ENCODE data around the gene PTPRM. TPM values are rescaled to one million over a fixed set of nuclear protein-coding genes. Genes with fewer than 3 reads are reported as not detected.

PTPRM gene
- total and polyA plus RNA-seq, 2 experiments from 2014 or later, result 1.6 to 5.3 TPM

- H4K20me1 ChIP-seq (replicated peaks; ENCODE audit: insufficient read depth), result no peaks in the 10 kb centered on the region; the same call in 1 of the 2 replicates
- H3K79me2 ChIP-seq (replicated peaks; ENCODE audit: insufficient read depth), result peaks cover 17% of the 10 kb centered on the region; the same call in 1 of the 2 replicates
- peaks cover 57% of the 10 kb centered on the region for H3K27me3 ChIP-seq (ENCODE audit: insufficient read depth)
- peak overlapping the region; percentile 94 for H2AFZ ChIP-seq
- no peaks in the 10 kb centered on the region for H3K4me1 ChIP-seq (ENCODE audit: insufficient read depth)
- H3K4me3 Mint-ChIP-seq, result peak overlapping the region; percentile 74
- TF ChIP-seq CTCF (conservative IDR thresholded peaks at IDR 0.05; ENCODE audit: low read depth in 2 of 2) (peak; percentile 29 to 39; a peak in 3 of 4 replicates), ZNF114 (CRISPR knock-in tag; IDR thresholded peaks at IDR 0.05) (no peak), JUNB (IDR thresholded peaks at IDR 0.05; ENCODE audit: unreplicated experiment) (no peak)
- H3K36me3 Mint-ChIP-seq (ENCODE audit: low read depth), result no peaks in the 10 kb centered on the region
- no peaks in the 10 kb centered on the region for H3K36me3 ChIP-seq (ENCODE audit: insufficient read depth)
- DNase-seq (ENCODE audit: low spot score) (peak; percentile 76), ATAC-seq (peak; percentile 32)
- H3K4me3 ChIP-seq, result peak overlapping the region; percentile 83
- H3F3A ChIP-seq (replicated peaks; ENCODE audit: low read depth), result no peaks in the 10 kb centered on the region
- H3K9me2 ChIP-seq (ENCODE audit: insufficient read depth), result no peaks in the 10 kb centered on the region
- no peaks in the 10 kb centered on the region; the same call in 2 of the 3 replicates for H3K9me3 Mint-ChIP-seq
- peak overlapping the region; percentile 93 for H3K4me2 ChIP-seq
- peaks cover 31% of the 10 kb centered on the region for H3K27me3 Mint-ChIP-seq (ENCODE audit: insufficient read depth, low read depth, poor library complexity)
- H3K27ac Mint-ChIP-seq, result no peak overlapping the region
- H3K4me1 Mint-ChIP-seq, result peaks cover 8% of the 10 kb centered on the region
- H3K27ac ChIP-seq (ENCODE audit: low read depth), result no peak overlapping the region
Observed at GRCh38 chr18:7568426-7568825, 1.3 kb downstream of the PTPRM start.

GRCh38 chr18:7571626-7572025, 4.5 kb downstream of the PTPRM start:
- Mint-ChIP-seq H3K27ac (no peak overlapping the region), H3K36me3 (ENCODE audit: low read depth) (no peaks in the 10 kb centered on the region), H3K4me1 (peaks cover 21% of the 10 kb centered on the region), H3K27me3 (ENCODE audit: insufficient read depth, low read depth, poor library complexity) (peaks cover 16% of the 10 kb centered on the region), H3K4me3 (no peak overlapping the region), H3K9me3 (no peaks in the 10 kb centered on the region; the same call in 2 of the 3 replicates)
- Histone ChIP-seq H3F3A (replicated peaks; ENCODE audit: low read depth) (no peaks in the 10 kb centered on the region), H3K36me3 (ENCODE audit: insufficient read depth) (no peaks in the 10 kb centered on the region), H3K9me2 (ENCODE audit: insufficient read depth) (no peaks in the 10 kb centered on the region), H4K20me1 (replicated peaks; ENCODE audit: insufficient read depth) (no peaks in the 10 kb centered on the region; the same call in 1 of the 2 replicates), H2AFZ (no peak overlapping the region), H3K4me1 (ENCODE audit: insufficient read depth) (0 out of 2 replicates have a peak, but pooled peaks cover 12% of the 10 kb centered on the region), H3K27ac (ENCODE audit: low read depth) (no peak overlapping the region), H3K27me3 (ENCODE audit: insufficient read depth) (peaks cover 27% of the 10 kb centered on the region), H3K4me2 (no peak overlapping the region), H3K4me3 (no peak overlapping the region), H3K79me2 (replicated peaks; ENCODE audit: insufficient read depth) (peaks cover 17% of the 10 kb centered on the region; the same call in 1 of the 2 replicates)
- DNase-seq (ENCODE audit: low spot score) (no peak), ATAC-seq (no peak)
- TF ChIP-seq CREB1 (CRISPR knock-in tag; IDR thresholded peaks at IDR 0.05; ENCODE audit: low read depth) (no peak), ZNF114 (CRISPR knock-in tag; IDR thresholded peaks at IDR 0.05) (no peak), CTCF (conservative IDR thresholded peaks at IDR 0.05; ENCODE audit: low read depth in 2 of 2) (no peak), POLR2AphosphoS5 (IDR thresholded peaks at IDR 0.05; ENCODE audit: low read depth) (no peak), ETS1 (IDR thresholded peaks at IDR 0.05) (no peak), EZH2phosphoT487 (IDR thresholded peaks at IDR 0.05; ENCODE audit: unreplicated experiment) (no peak), JUNB (IDR thresholded peaks at IDR 0.05; ENCODE audit: unreplicated experiment) (no peak)
